ENCODE results near the gene ENTPD6.

Gene ENTPD6

DNA sequence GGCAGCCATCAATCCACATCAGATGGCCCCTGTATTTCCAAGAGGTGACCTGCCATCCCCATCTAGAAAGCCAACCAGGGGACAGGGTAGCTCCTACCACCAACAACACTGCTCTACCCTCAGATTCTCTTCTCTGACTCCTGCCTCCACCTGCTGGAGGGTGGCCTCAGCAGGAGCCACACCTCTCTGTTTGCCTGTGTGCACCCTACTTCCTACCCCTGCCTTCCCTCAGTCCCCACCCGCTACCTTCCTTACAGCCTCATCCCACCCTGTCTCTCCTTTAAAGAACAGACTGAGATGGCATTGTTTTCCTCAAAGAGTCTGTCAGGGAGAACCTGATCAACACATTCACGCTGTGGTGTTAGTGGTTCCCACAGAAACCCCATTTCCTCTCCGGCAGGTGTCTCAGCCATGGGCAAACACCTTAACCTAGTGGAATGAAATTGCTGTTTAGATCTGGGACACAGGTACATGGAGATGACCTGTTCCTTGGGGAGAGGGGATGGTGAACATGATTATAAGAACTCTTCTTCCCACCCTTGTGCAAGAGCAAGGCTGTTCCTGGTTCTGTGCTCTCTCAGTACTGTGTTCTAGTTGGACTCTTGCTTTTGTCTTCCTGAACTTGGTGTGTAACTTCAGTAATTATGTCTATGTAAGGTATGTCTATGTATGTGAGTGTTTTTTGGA is 1.8 kb downstream of the ENTPD6 start:
- no peak overlapping the region for H3K4ac ChIP-seq (ENCODE audit: low read depth, low read length)
- peak; percentile 18 for DNase-seq
- WGBS (ENCODE audit: extremely low coverage, insufficient coverage, low lambda C conversion rate): no CpG with 5 or more reads among the region's 3 CpGs
- no peaks in the 10 kb centered on the region for H3K36me3 ChIP-seq (ENCODE audit: control insufficient read depth, insufficient read depth, low read length)
- no peak overlapping the region for H4K5ac ChIP-seq (ENCODE audit: low read length)
- no peak overlapping the region for H2BK15ac ChIP-seq (replicated peaks; ENCODE audit: low read depth)
- H3K23ac ChIP-seq (ENCODE audit: low read length): no peak overlapping the region
- H2BK5ac ChIP-seq (ENCODE audit: low read length): no peak overlapping the region
- H3K79me2 ChIP-seq (ENCODE audit: control insufficient read depth, insufficient read depth, low read length): no peaks in the 10 kb centered on the region
- no peak overlapping the region for H2AK5ac ChIP-seq (ENCODE audit: low read length)
- no peak overlapping the region for H3K9ac ChIP-seq (ENCODE audit: low read length)
- H2BK120ac ChIP-seq (ENCODE audit: low read depth, low read length): no peak overlapping the region
- H4K8ac ChIP-seq (ENCODE audit: low read depth, low read length): no peak overlapping the region
- H3K4me1 ChIP-seq (ENCODE audit: control insufficient read depth, low read depth, low read length): no peaks in the 10 kb centered on the region
- no peak overlapping the region for H3K18ac ChIP-seq (ENCODE audit: low read length)
- H3K56ac ChIP-seq (ENCODE audit: low read length): no peak overlapping the region
- H3K27me3 ChIP-seq (ENCODE audit: insufficient read depth, low read length, poor library complexity): no peaks in the 10 kb centered on the region
- H3K27ac ChIP-seq (ENCODE audit: low read depth, low read length): no peak overlapping the region
- no peaks in the 10 kb centered on the region for H3K79me1 ChIP-seq (ENCODE audit: low read length)
- no peak overlapping the region for H3K4me2 ChIP-seq (ENCODE audit: low read length)
- no peak overlapping the region for H3K4me3 ChIP-seq (ENCODE audit: low read length)

- Histone ChIP-seq H2BK120ac (ENCODE audit: low read depth, low read length) (no peak overlapping the region), H3K36me3 (ENCODE audit: control insufficient read depth, insufficient read depth, low read length) (no peaks in the 10 kb centered on the region), H4K8ac (ENCODE audit: low read depth, low read length) (no peak overlapping the region), H3K4me3 (ENCODE audit: low read length) (no peak overlapping the region), H3K4me1 (ENCODE audit: control insufficient read depth, low read depth, low read length) (no peaks in the 10 kb centered on the region), H3K18ac (ENCODE audit: low read length) (no peak overlapping the region), H2BK15ac (replicated peaks; ENCODE audit: low read depth) (no peak overlapping the region), H4K5ac (ENCODE audit: low read length) (no peak overlapping the region), H2BK5ac (ENCODE audit: low read length) (no peak overlapping the region), H2AK5ac (ENCODE audit: low read length) (no peak overlapping the region), H3K56ac (ENCODE audit: low read length) (no peak overlapping the region), H3K79me2 (ENCODE audit: control insufficient read depth, insufficient read depth, low read length) (no peaks in the 10 kb centered on the region), H3K23ac (ENCODE audit: low read length) (no peak overlapping the region), H3K9ac (ENCODE audit: low read length) (no peak overlapping the region), H3K27me3 (ENCODE audit: insufficient read depth, low read length, poor library complexity) (no peaks in the 10 kb centered on the region), H3K4me2 (ENCODE audit: low read length) (no peak overlapping the region), H3K79me1 (ENCODE audit: low read length) (no peaks in the 10 kb centered on the region), H3K27ac (ENCODE audit: low read depth, low read length) (no peak overlapping the region), H3K4ac (ENCODE audit: low read depth, low read length) (no peak overlapping the region)
- WGBS (ENCODE audit: extremely low coverage, insufficient coverage, low lambda C conversion rate): no CpG with 5 or more reads among the region's 3 CpGs
- DNase-seq: no peak
These were observed 2.3 kb downstream of the ENTPD6 start for GRCh38 chr20:25197870-25198190.

- no CpG with 5 or more reads among the region's 11 CpGs for WGBS (ENCODE audit: extremely low coverage, insufficient coverage, low lambda C conversion rate)
- H3K9ac ChIP-seq (ENCODE audit: low read length): no peak overlapping the region
- H3K4me2 ChIP-seq (ENCODE audit: low read length): no peak overlapping the region
- H3K56ac ChIP-seq (ENCODE audit: low read length): no peak overlapping the region
- no peak overlapping the region for H3K23ac ChIP-seq (ENCODE audit: low read length)
- H4K8ac ChIP-seq (ENCODE audit: low read depth, low read length): no peak overlapping the region
- H3K36me3 ChIP-seq (ENCODE audit: control insufficient read depth, insufficient read depth, low read length): no peaks in the 10 kb centered on the region
- no peak overlapping the region for H3K18ac ChIP-seq (ENCODE audit: low read length)
- H2BK5ac ChIP-seq (ENCODE audit: low read length): no peak overlapping the region
- no peak overlapping the region for H3K27ac ChIP-seq (ENCODE audit: low read depth, low read length)
- no peak overlapping the region for H2BK120ac ChIP-seq (ENCODE audit: low read depth, low read length)
- no peak overlapping the region for H2BK15ac ChIP-seq (replicated peaks; ENCODE audit: low read depth)
- DNase-seq: no peak
- H3K79me2 ChIP-seq (ENCODE audit: control insufficient read depth, insufficient read depth, low read length): no peaks in the 10 kb centered on the region
- H3K79me1 ChIP-seq (ENCODE audit: low read length): peaks cover 4% of the 10 kb centered on the region
- H3K27me3 ChIP-seq (ENCODE audit: insufficient read depth, low read length, poor library complexity): no peaks in the 10 kb centered on the region
- no peak overlapping the region for H3K4ac ChIP-seq (ENCODE audit: low read depth, low read length)
- no peak overlapping the region for H3K4me3 ChIP-seq (ENCODE audit: low read length)
- no peak overlapping the region for H4K5ac ChIP-seq (ENCODE audit: low read length)
- no peak overlapping the region for H2AK5ac ChIP-seq (ENCODE audit: low read length)
- H3K4me1 ChIP-seq (ENCODE audit: control insufficient read depth, low read depth, low read length): no peaks in the 10 kb centered on the region
These were observed 3.3 kb downstream of the ENTPD6 start for GRCh38 chr20:25198663-25199383.

GRCh38 chr20:25199473-25200260 is 4.2 kb downstream of the ENTPD6 start:
- H3K79me1 ChIP-seq (ENCODE audit: low read length): peaks cover 4% of the 10 kb centered on the region
- H3K4ac ChIP-seq (ENCODE audit: low read depth, low read length): no peak overlapping the region
- H3K4me3 ChIP-seq (ENCODE audit: low read length): no peak overlapping the region
- H3K4me1 ChIP-seq (ENCODE audit: control insufficient read depth, low read depth, low read length): no peaks in the 10 kb centered on the region
- H4K8ac ChIP-seq (ENCODE audit: low read depth, low read length): no peak overlapping the region
- H3K79me2 ChIP-seq (ENCODE audit: control insufficient read depth, insufficient read depth, low read length): no peaks in the 10 kb centered on the region
- no peak overlapping the region for H3K23ac ChIP-seq (ENCODE audit: low read length)
- no CpG with 5 or more reads among the region's 5 CpGs for WGBS (ENCODE audit: extremely low coverage, insufficient coverage, low lambda C conversion rate)
- DNase-seq: no peak
- H3K27ac ChIP-seq (ENCODE audit: low read depth, low read length): no peak overlapping the region
- H4K5ac ChIP-seq (ENCODE audit: low read length): no peak overlapping the region
- no peak overlapping the region for H3K56ac ChIP-seq (ENCODE audit: low read length)
- no peak overlapping the region for H2AK5ac ChIP-seq (ENCODE audit: low read length)
- H3K18ac ChIP-seq (ENCODE audit: low read length): no peak overlapping the region
- no peak overlapping the region for H2BK5ac ChIP-seq (ENCODE audit: low read length)
- no peak overlapping the region for H2BK120ac ChIP-seq (ENCODE audit: low read depth, low read length)
- no peak overlapping the region for H3K9ac ChIP-seq (ENCODE audit: low read length)
- no peak overlapping the region for H3K4me2 ChIP-seq (ENCODE audit: low read length)
- H3K27me3 ChIP-seq (ENCODE audit: insufficient read depth, low read length, poor library complexity): no peaks in the 10 kb centered on the region
- no peak overlapping the region for H2BK15ac ChIP-seq (replicated peaks; ENCODE audit: low read depth)
- no peaks in the 10 kb centered on the region for H3K36me3 ChIP-seq (ENCODE audit: control insufficient read depth, insufficient read depth, low read length)

- no peak overlapping the region for H2BK120ac ChIP-seq (ENCODE audit: low read depth, low read length)
- H3K79me1 ChIP-seq (ENCODE audit: low read length): peaks cover 4% of the 10 kb centered on the region
- H3K27me3 ChIP-seq (ENCODE audit: insufficient read depth, low read length, poor library complexity): no peaks in the 10 kb centered on the region
- H4K8ac ChIP-seq (ENCODE audit: low read depth, low read length): no peak overlapping the region
- no peaks in the 10 kb centered on the region for H3K4me1 ChIP-seq (ENCODE audit: control insufficient read depth, low read depth, low read length)
- no peak overlapping the region for H3K4me2 ChIP-seq (ENCODE audit: low read length)
- H3K56ac ChIP-seq (ENCODE audit: low read length): no peak overlapping the region
- H3K18ac ChIP-seq (ENCODE audit: low read length): no peak overlapping the region
- H3K79me2 ChIP-seq (ENCODE audit: control insufficient read depth, insufficient read depth, low read length): no peaks in the 10 kb centered on the region
- H2BK5ac ChIP-seq (ENCODE audit: low read length): no peak overlapping the region
- WGBS (ENCODE audit: extremely low coverage, insufficient coverage, low lambda C conversion rate): no CpG with 5 or more reads among the region's 2 CpGs
- no peak overlapping the region for H2BK15ac ChIP-seq (replicated peaks; ENCODE audit: low read depth)
- no peak for DNase-seq
- H3K4me3 ChIP-seq (ENCODE audit: low read length): no peak overlapping the region
- no peak overlapping the region for H2AK5ac ChIP-seq (ENCODE audit: low read length)
- H4K5ac ChIP-seq (ENCODE audit: low read length): no peak overlapping the region
- no peak overlapping the region for H3K27ac ChIP-seq (ENCODE audit: low read depth, low read length)
- H3K4ac ChIP-seq (ENCODE audit: low read depth, low read length): no peak overlapping the region
- H3K23ac ChIP-seq (ENCODE audit: low read length): no peak overlapping the region
- H3K36me3 ChIP-seq (ENCODE audit: control insufficient read depth, insufficient read depth, low read length): no peaks in the 10 kb centered on the region
- no peak overlapping the region for H3K9ac ChIP-seq (ENCODE audit: low read length)
These were observed 7.6 kb downstream of the ENTPD6 start for GRCh38 chr20:25203089-25203488.
